Measurements from ENCODE around the gene CDYL.

The CDYL gene

DNA sequence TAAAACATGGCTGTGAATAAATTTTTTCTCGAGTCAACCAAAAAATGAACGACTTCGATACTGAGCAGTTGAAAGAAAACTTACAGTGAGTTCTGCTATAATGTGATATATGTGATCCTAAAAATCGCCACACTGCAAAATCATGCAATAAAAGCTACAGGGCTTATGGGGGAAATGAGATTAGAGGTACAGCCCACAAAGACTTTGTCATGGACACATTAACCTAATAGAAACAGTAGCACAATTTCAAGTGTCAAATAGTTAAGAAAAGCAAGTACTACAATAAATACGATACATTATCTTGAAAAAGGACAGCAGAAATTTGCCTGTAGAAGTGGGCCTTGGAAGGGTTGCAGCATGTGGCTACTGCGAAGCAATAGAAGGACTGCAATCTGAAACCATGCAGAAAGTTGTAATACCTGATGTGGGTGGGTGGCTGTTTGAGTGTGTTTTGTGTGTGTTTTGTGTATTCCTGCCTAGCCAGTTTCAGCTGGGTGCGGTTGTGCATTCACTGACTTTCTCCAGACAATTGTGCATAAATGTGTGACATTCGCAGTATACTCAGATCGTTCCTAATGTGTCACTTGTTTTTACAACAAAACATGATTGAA is 148.6 kb downstream of the CDYL start:
- CTCF ChIA-PET, result interaction anchor here (0.6 to 4.3 kb wide), 3 partner anchors 10 to 24 kb away, joined by 3 to 15 read pairs (median 4); no protein-coding TSS in a partner anchor
- peaks cover 0 to 3% (median 0%) of the 10 kb centered on the region in 4 experiments for H3K36me3 ChIP-seq (ENCODE audit: control insufficient read depth in 4 of 4, insufficient read depth in 4 of 4, low read length in 3 of 4)
- H3K27ac ChIP-seq (ENCODE audit: insufficient read depth in 1 of 2, low read depth in 1 of 2, low read length in 2 of 2, poor library complexity in 1 of 2, severe bottlenecking in 2 of 2), result peak overlapping the region in 1 of 2 experiments; percentile 36
- no peaks in the 10 kb centered on the region for H3K9me3 ChIP-seq (ENCODE audit: control extremely low read depth in 1 of 5, control insufficient read depth in 4 of 5, insufficient read depth in 2 of 5, low read depth in 1 of 5, low read length in 4 of 5)
- peak overlapping the region in 1 of 7 experiments; percentile 16 for H3K4me3 ChIP-seq (ENCODE audit: control insufficient read depth in 1 of 7, extremely low read depth in 1 of 7, insufficient read depth in 4 of 7, low read depth in 2 of 7, low read length in 6 of 7)
- 71% methylated on average over 2 of the region's 9 CpGs for WGBS (ENCODE audit: insufficient coverage)
- peaks cover 0 to 25% (median 6%) of the 10 kb centered on the region in 4 experiments for H3K4me1 ChIP-seq (ENCODE audit: control extremely low read depth in 1 of 4, control insufficient read depth in 4 of 4, insufficient read depth in 4 of 4, low read length in 3 of 4)
- no peaks in the 10 kb centered on the region for H3K27me3 ChIP-seq (replicated peaks in 2 of 5; ENCODE audit: control insufficient read depth in 4 of 5, insufficient read depth in 5 of 5, low read length in 4 of 5)
- POLR2A ChIA-PET, result no interaction called here
- peak; percentile 57 to 91 (median 76) for DNase-seq

DNA sequence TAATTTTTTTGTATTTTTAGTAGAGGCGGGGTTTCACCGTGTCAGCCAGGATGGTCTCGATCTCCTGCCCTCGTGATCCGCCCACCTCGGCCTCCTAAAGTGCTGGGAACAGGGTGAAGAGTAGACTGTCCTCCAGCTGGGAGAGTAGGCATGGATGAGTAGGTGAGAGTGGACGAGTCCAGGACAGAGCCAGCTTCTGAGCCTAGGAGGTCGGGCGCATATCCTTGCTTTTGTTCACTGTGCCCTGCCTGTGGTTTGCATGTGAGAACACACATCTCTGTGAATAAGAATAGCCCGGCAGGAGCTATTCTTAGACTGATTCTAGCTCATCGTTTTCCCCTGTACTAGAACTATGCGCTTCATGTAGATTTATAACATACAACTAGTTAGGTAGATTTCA is 149.4 kb downstream of the CDYL start:
- DNase-seq, result no peak
- Histone ChIP-seq H3K4me3 (ENCODE audit: control insufficient read depth in 1 of 7, extremely low read depth in 1 of 7, insufficient read depth in 4 of 7, low read depth in 2 of 7, low read length in 6 of 7) (no peak overlapping the region), H3K36me3 (ENCODE audit: control insufficient read depth in 4 of 4, insufficient read depth in 4 of 4, low read length in 3 of 4) (peaks cover 0 to 3% (median 0%) of the 10 kb centered on the region in 4 experiments), H3K9me3 (ENCODE audit: control extremely low read depth in 1 of 5, control insufficient read depth in 4 of 5, insufficient read depth in 2 of 5, low read depth in 1 of 5, low read length in 4 of 5) (no peaks in the 10 kb centered on the region), H3K4me1 (ENCODE audit: control extremely low read depth in 1 of 4, control insufficient read depth in 4 of 4, insufficient read depth in 4 of 4, low read length in 3 of 4) (peaks cover 0 to 25% (median 9%) of the 10 kb centered on the region in 4 experiments), H3K27ac (ENCODE audit: insufficient read depth in 1 of 2, low read depth in 1 of 2, low read length in 2 of 2, poor library complexity in 1 of 2, severe bottlenecking in 2 of 2) (no peak overlapping the region), H3K27me3 (replicated peaks in 2 of 5; ENCODE audit: control insufficient read depth in 4 of 5, insufficient read depth in 5 of 5, low read length in 4 of 5) (no peaks in the 10 kb centered on the region)
- 96% methylated on average over 9 of the region's 12 CpGs for WGBS (ENCODE audit: insufficient coverage)
- ChIA-PET CTCF (interaction anchor here (0.6 to 4.3 kb wide), 3 partner anchors 9 to 25 kb away, joined by 3 to 15 read pairs (median 4); no protein-coding TSS in a partner anchor), POLR2A (no interaction called here)

DNA sequence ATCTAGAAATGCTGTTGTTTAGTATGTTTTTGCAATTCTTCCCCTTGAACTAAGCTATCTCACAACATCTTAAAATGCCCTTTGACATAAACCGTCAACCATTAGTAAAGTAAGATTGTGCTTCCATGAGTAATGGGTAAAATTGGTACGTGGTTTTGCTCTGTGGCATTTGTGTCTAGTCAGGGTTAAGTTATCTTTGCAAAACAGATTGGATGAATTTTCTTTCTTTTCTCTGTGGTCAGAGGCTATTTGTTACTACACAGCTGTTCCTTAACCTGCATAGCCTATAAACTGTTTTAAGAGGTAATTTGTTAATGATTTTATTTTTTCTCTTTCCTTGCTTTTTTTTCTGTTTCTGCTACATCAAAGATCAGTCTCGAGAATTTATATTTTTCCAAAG is 152.2 kb downstream of the CDYL start:
- no peaks in the 10 kb centered on the region for H3K9me3 ChIP-seq (ENCODE audit: control extremely low read depth in 1 of 5, control insufficient read depth in 4 of 5, insufficient read depth in 2 of 5, low read depth in 1 of 5, low read length in 4 of 5)
- H3K4me3 ChIP-seq (ENCODE audit: control insufficient read depth in 1 of 7, extremely low read depth in 1 of 7, insufficient read depth in 4 of 7, low read depth in 2 of 7, low read length in 6 of 7), result no peak overlapping the region
- 20% methylated on average over 2 of the region's 3 CpGs for WGBS (ENCODE audit: insufficient coverage)
- peak; percentile 67 to 94 (median 81) for DNase-seq
- no peak overlapping the region for H3K27ac ChIP-seq (ENCODE audit: insufficient read depth in 1 of 2, low read depth in 1 of 2, low read length in 2 of 2, poor library complexity in 1 of 2, severe bottlenecking in 2 of 2)
- POLR2A ChIA-PET, result interaction anchor here (0.5 to 0.9 kb wide), 3 partner anchors 11 to 152 kb away, joined by 3 to 4 read pairs (median 3); partner anchors contain the start of gene CDYL
- H3K36me3 ChIP-seq (ENCODE audit: control insufficient read depth in 4 of 4, insufficient read depth in 4 of 4, low read length in 3 of 4), result no peaks in the 10 kb centered on the region
- CTCF ChIA-PET, result interaction anchor here (0.6 to 4.3 kb wide), 4 partner anchors 9 to 120 kb away, joined by 3 to 15 read pairs (median 3); no protein-coding TSS in a partner anchor
- H3K27me3 ChIP-seq (replicated peaks in 2 of 5; ENCODE audit: control insufficient read depth in 4 of 5, insufficient read depth in 5 of 5, low read length in 4 of 5), result no peaks in the 10 kb centered on the region
- H3K4me1 ChIP-seq (ENCODE audit: control extremely low read depth in 1 of 4, control insufficient read depth in 4 of 4, insufficient read depth in 4 of 4, low read length in 3 of 4), result peaks cover 2 to 29% (median 15%) of the 10 kb centered on the region in 4 experiments

DNA sequence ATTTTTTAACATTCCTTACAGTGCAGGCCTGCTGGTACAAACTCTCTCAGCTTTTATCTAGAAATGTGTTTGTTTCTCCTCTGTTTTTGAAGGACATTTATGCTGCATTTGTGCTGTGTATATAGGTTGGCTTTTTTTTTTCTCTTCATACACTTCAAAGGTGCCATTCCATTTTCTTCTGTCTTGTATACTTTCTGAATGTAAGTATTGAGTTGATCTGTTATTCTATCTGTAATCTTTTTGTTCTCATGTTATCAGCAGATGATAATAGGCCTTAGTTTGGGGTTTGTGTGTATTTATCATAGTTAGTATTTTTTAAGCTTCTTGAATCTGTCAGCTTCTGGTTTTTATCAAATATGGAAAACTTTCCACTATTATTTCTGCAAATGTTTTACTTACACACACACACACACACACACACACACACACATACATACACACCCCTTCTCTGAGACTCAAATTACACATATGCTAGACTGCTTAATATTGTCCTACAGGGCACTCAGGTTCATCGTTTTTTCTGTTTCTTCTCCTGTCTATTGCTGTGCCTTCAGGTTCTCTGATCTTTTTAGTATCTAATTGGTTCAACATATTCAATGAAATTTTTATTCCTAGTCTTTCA is 153.0 kb downstream of the CDYL start:
- Histone ChIP-seq H3K27me3 (replicated peaks in 2 of 5; ENCODE audit: control insufficient read depth in 4 of 5, insufficient read depth in 5 of 5, low read length in 4 of 5) (no peaks in the 10 kb centered on the region), H3K4me1 (ENCODE audit: control extremely low read depth in 1 of 4, control insufficient read depth in 4 of 4, insufficient read depth in 4 of 4, low read length in 3 of 4) (peaks cover under 1 to 24% (median 12%) of the 10 kb centered on the region in 4 experiments), H3K9me3 (ENCODE audit: control extremely low read depth in 1 of 5, control insufficient read depth in 4 of 5, insufficient read depth in 2 of 5, low read depth in 1 of 5, low read length in 4 of 5) (no peaks in the 10 kb centered on the region), H3K27ac (ENCODE audit: insufficient read depth in 1 of 2, low read depth in 1 of 2, low read length in 2 of 2, poor library complexity in 1 of 2, severe bottlenecking in 2 of 2) (no peak overlapping the region), H3K36me3 (ENCODE audit: control insufficient read depth in 4 of 4, insufficient read depth in 4 of 4, low read length in 3 of 4) (peaks cover 0 to 2% (median 0%) of the 10 kb centered on the region in 4 experiments), H3K4me3 (ENCODE audit: control insufficient read depth in 1 of 7, extremely low read depth in 1 of 7, insufficient read depth in 4 of 7, low read depth in 2 of 7, low read length in 6 of 7) (no peak overlapping the region)
- ChIA-PET CTCF (interaction anchor here (0.6 to 1.5 kb wide), 3 partner anchors 22 to 121 kb away, joined by 3 to 4 read pairs (median 3); no protein-coding TSS in a partner anchor), POLR2A (interaction anchor here (0.9 kb wide), 1 partner anchor 153 kb away, joined by 3 read pairs; the partner anchor contains the start of gene CDYL)
- WGBS (ENCODE audit: insufficient coverage), result no CpG with 5 or more reads among the region's 1 CpG
- DNase-seq, result no peak

DNA sequence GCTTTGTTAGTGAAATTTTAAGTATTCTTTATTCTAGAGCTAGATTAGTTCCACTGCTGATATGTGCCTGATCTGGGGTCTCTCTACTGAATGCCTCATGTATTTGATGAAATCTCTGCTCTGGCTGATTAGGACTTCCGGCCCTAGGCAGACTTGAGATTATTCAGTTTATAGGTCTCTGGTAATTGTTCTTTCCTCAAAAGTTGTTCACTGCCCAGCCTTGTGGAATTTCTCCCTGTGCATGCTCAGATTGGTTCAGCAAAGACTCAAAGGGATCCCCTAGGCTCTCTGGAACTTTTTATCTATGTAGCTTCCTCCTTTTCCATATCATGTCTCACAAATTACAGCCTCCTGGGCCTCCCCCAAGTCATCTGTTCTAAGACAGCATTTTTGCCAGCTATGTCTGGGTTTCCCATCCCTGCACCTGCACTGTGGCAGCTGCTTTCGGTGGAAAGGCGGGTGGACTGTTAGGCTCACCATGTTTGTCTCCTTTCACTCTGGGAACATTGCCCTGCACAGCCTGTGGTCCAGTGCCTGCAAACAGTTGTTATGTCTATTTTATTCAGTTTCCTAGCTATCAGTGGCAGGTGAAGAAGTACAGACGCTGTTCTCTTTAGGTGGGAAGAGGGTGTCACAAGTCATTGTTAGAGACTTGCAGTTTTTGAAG is 154.0 kb downstream of the CDYL start:
- CTCF ChIA-PET, result interaction anchor here (1.5 kb wide), 1 partner anchor 23 kb away, joined by 4 read pairs; no protein-coding TSS in a partner anchor

DNA sequence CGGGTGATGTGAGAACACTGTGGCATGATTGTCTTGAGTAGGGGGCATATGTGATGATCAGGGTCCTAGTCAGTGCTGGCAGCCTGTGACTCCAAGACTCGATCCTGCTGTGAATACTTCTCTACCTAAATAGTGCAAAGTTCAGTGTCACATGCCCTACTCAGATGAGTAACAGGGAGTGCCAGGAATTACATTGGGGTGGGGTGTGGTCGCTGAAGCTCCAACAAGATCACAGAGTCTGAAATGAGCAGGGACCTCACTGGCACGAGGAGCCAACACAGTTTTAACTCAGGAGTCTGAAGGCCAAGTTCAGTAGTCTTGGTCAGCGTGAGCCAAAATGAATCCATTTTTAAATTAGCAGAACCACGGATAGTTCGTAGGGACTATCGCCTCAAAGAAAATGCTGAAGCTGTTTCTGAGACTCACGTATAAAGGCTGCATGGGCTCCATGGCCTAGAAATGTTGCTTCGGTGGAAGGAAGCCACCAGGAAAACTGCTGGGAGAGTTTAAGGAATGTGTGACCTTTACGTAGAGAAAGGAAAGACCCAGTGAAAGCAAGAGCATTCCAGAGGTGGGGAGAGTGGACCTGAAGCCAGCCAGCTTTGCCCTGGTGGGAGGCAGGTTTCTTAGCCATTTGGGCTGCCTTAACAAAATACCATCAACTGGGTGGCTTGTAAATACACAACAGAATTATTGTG is 155.5 kb downstream of the CDYL start:
- Histone ChIP-seq H3K4me1 (ENCODE audit: control extremely low read depth in 1 of 4, control insufficient read depth in 4 of 4, insufficient read depth in 4 of 4, low read length in 3 of 4) (peaks cover 0 to 21% (median 14%) of the 10 kb centered on the region in 4 experiments), H3K27me3 (replicated peaks in 2 of 5; ENCODE audit: control insufficient read depth in 4 of 5, insufficient read depth in 5 of 5, low read length in 4 of 5) (no peaks in the 10 kb centered on the region), H3K36me3 (ENCODE audit: control insufficient read depth in 4 of 4, insufficient read depth in 4 of 4, low read length in 3 of 4) (peaks cover 0 to 12% (median under 1%) of the 10 kb centered on the region in 4 experiments), H3K9me3 (ENCODE audit: control extremely low read depth in 1 of 5, control insufficient read depth in 4 of 5, insufficient read depth in 2 of 5, low read depth in 1 of 5, low read length in 4 of 5) (no peaks in the 10 kb centered on the region), H3K27ac (ENCODE audit: insufficient read depth in 1 of 2, low read depth in 1 of 2, low read length in 2 of 2, poor library complexity in 1 of 2, severe bottlenecking in 2 of 2) (no peak overlapping the region), H3K4me3 (ENCODE audit: control insufficient read depth in 1 of 7, extremely low read depth in 1 of 7, insufficient read depth in 4 of 7, low read depth in 2 of 7, low read length in 6 of 7) (no peak overlapping the region)
- 95% methylated on average over 11 of the region's 11 CpGs for WGBS (ENCODE audit: insufficient coverage)
- CTCF ChIA-PET, result interaction anchor here (1.3 kb wide), 1 partner anchor 10 kb away, joined by 4 read pairs; no protein-coding TSS in a partner anchor
- DNase-seq, result no peak
- POLR2A ChIA-PET, result no interaction called here

More for the DNA sequence above, 154.0 kb downstream of the CDYL start:
- 100% methylated on average over 3 of the region's 4 CpGs for WGBS (ENCODE audit: insufficient coverage)
- no peaks in the 10 kb centered on the region for H3K27me3 ChIP-seq (replicated peaks in 2 of 5; ENCODE audit: control insufficient read depth in 4 of 5, insufficient read depth in 5 of 5, low read length in 4 of 5)
- no peak for DNase-seq
- H3K9me3 ChIP-seq (ENCODE audit: control extremely low read depth in 1 of 5, control insufficient read depth in 4 of 5, insufficient read depth in 2 of 5, low read depth in 1 of 5, low read length in 4 of 5), result no peaks in the 10 kb centered on the region
- POLR2A ChIA-PET, result no interaction called here
- H3K4me3 ChIP-seq (ENCODE audit: control insufficient read depth in 1 of 7, extremely low read depth in 1 of 7, insufficient read depth in 4 of 7, low read depth in 2 of 7, low read length in 6 of 7), result no peak overlapping the region
- H3K36me3 ChIP-seq (ENCODE audit: control insufficient read depth in 4 of 4, insufficient read depth in 4 of 4, low read length in 3 of 4), result peaks cover 0 to 2% (median under 1%) of the 10 kb centered on the region in 4 experiments
- H3K4me1 ChIP-seq (ENCODE audit: control extremely low read depth in 1 of 4, control insufficient read depth in 4 of 4, insufficient read depth in 4 of 4, low read length in 3 of 4), result peaks cover 0 to 17% (median 10%) of the 10 kb centered on the region in 4 experiments
- no peak overlapping the region for H3K27ac ChIP-seq (ENCODE audit: insufficient read depth in 1 of 2, low read depth in 1 of 2, low read length in 2 of 2, poor library complexity in 1 of 2, severe bottlenecking in 2 of 2)

Data from common myeloid progenitor, CD34-positive (primary cell).